GM12873 (cell line): ENCODE data around the gene ZFYVE16.

Experiments
- CTCF ChIP-seq: IDR thresholded peaks from 2 replicates; pipeline ENCODE4 v1.5.1; 2012; ENCODE audit warnings: low read depth, mild to moderate bottlenecking, moderate library complexity, low read length, control low read depth; ENCODE audit not compliant: insufficient read depth; ENCODE audit errors: missing control alignments

ZFYVE16 gene

GRCh38 chr5:80407735-80408483 lies at the start of gene ZFYVE16:
ZFYVE16 (plus strand) TSS chr5:80408064; CDS start chr5:80434148, 26,084 bp downstream.
- TF ChIP-seq CTCF = no peak

GRCh38 chr5:80360914-80361444 lies 46.9 kb upstream of the ZFYVE16 start:
- no peak for TF ChIP-seq CTCF

- no peak for TF ChIP-seq CTCF
These were observed 43.0 kb upstream of the ZFYVE16 start for GRCh38 chr5:80364892-80365291.

- no peak for TF ChIP-seq CTCF
These were observed 39.0 kb upstream of the ZFYVE16 start for GRCh38 chr5:80368661-80369480.

- no peak for TF ChIP-seq CTCF
These were observed 38.3 kb upstream of the ZFYVE16 start for GRCh38 chr5:80369521-80369920.

GRCh38 chr5:80370390-80370789 lies 37.5 kb upstream of the ZFYVE16 start:
- TF ChIP-seq CTCF = no peak

GRCh38 chr5:80372780-80373179 lies 35.1 kb upstream of the ZFYVE16 start:
- TF ChIP-seq CTCF = no peak
